Calu3 (cell line): ENCODE data around the gene STAT5B. TPM values are rescaled to one million over a fixed set of nuclear protein-coding genes. Genes with fewer than 3 reads are reported as not detected.

ENCODE experiments used
- BruUV-seq: library from RNA; stranded (reverse); fragments of 400-500 nt; replicated peaks from 2 replicates; lab custom pipeline; 2021; lab: Mats Ljungman, UMichigan
- CTCF ChIA-PET: fragments of 300-600 bp; sonication (Branson Sonifier 250); formaldehyde crosslinking; loops from one replicate; lab custom pipeline; 2022; ENCODE audit warnings: antibody characterized with exemption; lab: Charles Lee
- DNase-seq: peaks from one replicate; pipeline ENCODE4 v3.0.0; 2022
- H3K27ac Mint-ChIP-seq: one replicate; pipeline ENCODE4 v1.8.0; 2022; ENCODE audit warnings: mixed read lengths; ENCODE audit not compliant: unreplicated experiment
- H3K27me3 Mint-ChIP-seq: one replicate; pipeline ENCODE4 v1.8.0; 2022; ENCODE audit warnings: mixed read lengths; ENCODE audit not compliant: unreplicated experiment
- H3K36me3 Mint-ChIP-seq: one replicate; pipeline ENCODE4 v1.8.0; 2022; ENCODE audit warnings: mild to moderate bottlenecking, moderate library complexity, mixed read lengths; ENCODE audit not compliant: insufficient read depth, unreplicated experiment
- H3K4me1 Mint-ChIP-seq: one replicate; pipeline ENCODE4 v1.8.0; 2022; ENCODE audit warnings: mild to moderate bottlenecking, low read depth, mixed read lengths; ENCODE audit not compliant: unreplicated experiment
- H3K4me3 Mint-ChIP-seq: one replicate; pipeline ENCODE4 v1.8.0; 2022; ENCODE audit warnings: mild to moderate bottlenecking, low read depth, moderate library complexity, mixed read lengths; ENCODE audit not compliant: unreplicated experiment
- H3K9me3 Mint-ChIP-seq: one replicate; pipeline ENCODE4 v1.8.0; 2022; ENCODE audit warnings: low read depth, mixed read lengths; ENCODE audit not compliant: unreplicated experiment
- CTCF ChIP-seq: fragments of 200-600 bp; IDR thresholded peaks from one replicate; pipeline ENCODE4 v1.8.0; 2022; ENCODE audit warnings: antibody characterized with exemption; ENCODE audit not compliant: unreplicated experiment
- intact Hi-C: fragments of 100-400 bp; cut with micrococcal nuclease; formaldehyde crosslinking; loops from one replicate; pipeline ENCODE4 v1.10.0; 2022; ENCODE audit not compliant: unreplicated experiment
- total RNA-seq: library from RNA; stranded (reverse); gene quantifications from 2 replicates; pipeline ENCODE4 v1.2.3, GENCODE V29; 2022

Gene STAT5B
- total RNA-seq, 1 experiment from 2014 or later = 45.8 TPM

- no peak for TF ChIP-seq CTCF
Observed at GRCh38 chr17:42236760-42237159, 39.4 kb downstream of the STAT5B start.

GRCh38 chr17:42233994-42234393 is 42.2 kb downstream of the STAT5B start:
- CTCF ChIA-PET = no interaction called here
- BruUV-seq = no TSS peak
- Mint-ChIP-seq H3K4me1 (no peaks in the 10 kb centered on the region), H3K9me3 (no peaks in the 10 kb centered on the region), H3K27me3 (no peaks in the 10 kb centered on the region), H3K4me3 (no peak overlapping the region), H3K36me3 (no peaks in the 10 kb centered on the region), H3K27ac (no peak overlapping the region)
- no peak for DNase-seq
- intact Hi-C loops = no loop called here
- TF ChIP-seq CTCF = no peak

More at GRCh38 chr17:42236760-42237159, 39.4 kb downstream of the STAT5B start:
- CTCF ChIA-PET = interaction anchor here (1.0 kb wide), 1 partner anchor 15 kb away, joined by 3 read pairs; no protein-coding TSS in a partner anchor
- intact Hi-C loops = no loop called here
- no peak for DNase-seq
- BruUV-seq = no TSS peak
- Mint-ChIP-seq H3K9me3 (no peaks in the 10 kb centered on the region), H3K36me3 (no peaks in the 10 kb centered on the region), H3K27ac (no peak overlapping the region), H3K27me3 (no peaks in the 10 kb centered on the region), H3K4me1 (no peaks in the 10 kb centered on the region), H3K4me3 (no peak overlapping the region)

GRCh38 chr17:42233156-42233555 is 43.0 kb downstream of the STAT5B start:
- H3K27ac Mint-ChIP-seq = no peak overlapping the region
- peaks cover 5% of the 10 kb centered on the region for H3K4me1 Mint-ChIP-seq
- no peak for DNase-seq
- H3K36me3 Mint-ChIP-seq = no peaks in the 10 kb centered on the region
- intact Hi-C loops = no loop called here
- H3K4me3 Mint-ChIP-seq = no peak overlapping the region
- H3K9me3 Mint-ChIP-seq = no peaks in the 10 kb centered on the region
- no peak for TF ChIP-seq CTCF
- CTCF ChIA-PET = interaction anchor here (0.6 kb wide), 1 partner anchor 951 kb away, joined by 3 read pairs; no protein-coding TSS in a partner anchor
- H3K27me3 Mint-ChIP-seq = no peaks in the 10 kb centered on the region
- BruUV-seq = no TSS peak

- no peak overlapping the region for H3K4me3 Mint-ChIP-seq
- TF ChIP-seq CTCF = no peak
- H3K9me3 Mint-ChIP-seq = no peaks in the 10 kb centered on the region
- intact Hi-C loops = no loop called here
- DNase-seq = no peak
- peaks cover 8% of the 10 kb centered on the region for H3K4me1 Mint-ChIP-seq
- no TSS peak for BruUV-seq
- H3K27me3 Mint-ChIP-seq = no peaks in the 10 kb centered on the region
- CTCF ChIA-PET = no interaction called here
- no peak overlapping the region for H3K27ac Mint-ChIP-seq
- H3K36me3 Mint-ChIP-seq = no peaks in the 10 kb centered on the region
Observed at GRCh38 chr17:42230225-42230624, 46.0 kb downstream of the STAT5B start.
